GM19238 (cell line): ENCODE data around the gene MATK.
A peak's percentile ranks its signal among the peaks of the same experiment; 100 is the strongest.

Experiments used
- DNase-seq: peaks from one replicate; pipeline ENCODE4 v3.0.0; 2011; ENCODE audit warnings: low spot score; ENCODE audit not compliant: insufficient read length

Gene MATK, protein sequence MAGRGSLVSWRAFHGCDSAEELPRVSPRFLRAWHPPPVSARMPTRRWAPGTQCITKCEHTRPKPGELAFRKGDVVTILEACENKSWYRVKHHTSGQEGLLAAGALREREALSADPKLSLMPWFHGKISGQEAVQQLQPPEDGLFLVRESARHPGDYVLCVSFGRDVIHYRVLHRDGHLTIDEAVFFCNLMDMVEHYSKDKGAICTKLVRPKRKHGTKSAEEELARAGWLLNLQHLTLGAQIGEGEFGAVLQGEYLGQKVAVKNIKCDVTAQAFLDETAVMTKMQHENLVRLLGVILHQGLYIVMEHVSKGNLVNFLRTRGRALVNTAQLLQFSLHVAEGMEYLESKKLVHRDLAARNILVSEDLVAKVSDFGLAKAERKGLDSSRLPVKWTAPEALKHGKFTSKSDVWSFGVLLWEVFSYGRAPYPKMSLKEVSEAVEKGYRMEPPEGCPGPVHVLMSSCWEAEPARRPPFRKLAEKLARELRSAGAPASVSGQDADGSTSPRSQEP

DNA sequence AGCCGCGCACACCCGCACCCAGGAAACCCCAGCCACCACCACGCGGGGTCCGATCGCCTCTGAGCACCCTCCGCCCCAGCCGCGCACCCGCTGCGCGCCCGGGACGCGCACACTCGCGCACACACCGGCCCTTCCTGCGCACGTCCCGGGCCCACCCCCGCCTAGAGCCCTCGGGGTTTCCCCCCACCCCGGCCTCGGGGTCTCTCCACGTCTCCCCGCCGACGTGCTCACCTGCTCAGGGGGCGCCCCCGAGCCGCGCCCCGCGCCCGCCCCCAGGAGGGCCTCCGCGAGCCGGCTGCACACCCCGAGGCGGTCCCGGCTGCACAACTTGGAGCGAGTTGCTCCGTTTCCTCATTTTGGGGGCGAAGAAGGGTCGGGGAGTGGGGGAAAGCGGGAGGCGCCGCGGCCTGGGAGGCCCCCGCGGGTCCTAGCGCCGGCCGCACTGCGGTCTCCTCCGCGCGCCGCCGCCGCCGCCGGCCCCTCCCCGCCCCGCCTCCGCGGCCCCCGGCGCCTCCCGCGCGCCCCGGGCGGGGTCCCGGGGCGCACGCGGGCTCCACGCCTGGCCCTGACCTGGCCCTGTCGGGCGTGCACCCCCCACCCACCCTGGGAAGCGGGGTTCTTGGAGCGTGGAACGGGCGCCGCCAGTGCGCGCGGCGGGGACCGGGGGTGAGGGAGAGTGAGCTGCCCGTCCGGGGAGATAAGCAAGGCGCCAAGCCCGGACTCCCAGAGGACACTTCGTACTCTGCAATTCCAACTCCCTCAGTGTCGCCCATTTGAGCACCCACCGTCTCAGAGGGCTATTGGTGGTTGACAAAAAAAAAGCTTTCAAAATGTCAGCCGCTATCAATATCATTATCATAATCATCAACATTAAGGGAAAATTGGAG is at the start of gene MATK:
TSS of gene MATK (minus strand) at position 444 of the 887 bp plus-strand sequence. CDS start 1,246 bp downstream, outside the sequence.
- no peak for DNase-seq

DNA sequence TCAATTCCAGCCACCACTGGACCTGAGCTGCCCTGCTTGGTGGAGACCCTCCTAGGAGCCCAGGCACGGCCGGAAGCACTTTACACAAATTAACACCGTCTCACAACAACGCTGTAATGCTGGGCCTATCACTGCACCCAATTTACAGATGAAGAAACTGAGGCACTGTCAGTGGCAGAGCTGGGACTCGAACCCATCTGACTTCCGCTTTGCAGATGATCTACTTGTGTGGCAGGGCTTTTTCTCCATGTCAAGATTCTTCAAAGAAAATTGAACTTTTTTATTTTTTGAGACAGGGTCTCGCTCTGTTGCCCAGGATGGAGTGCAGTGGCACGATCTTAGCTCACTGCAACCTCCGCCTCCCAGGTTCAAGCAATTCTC is 48.9 kb upstream of the MATK start:
- DNase-seq, result no peak

DNA sequence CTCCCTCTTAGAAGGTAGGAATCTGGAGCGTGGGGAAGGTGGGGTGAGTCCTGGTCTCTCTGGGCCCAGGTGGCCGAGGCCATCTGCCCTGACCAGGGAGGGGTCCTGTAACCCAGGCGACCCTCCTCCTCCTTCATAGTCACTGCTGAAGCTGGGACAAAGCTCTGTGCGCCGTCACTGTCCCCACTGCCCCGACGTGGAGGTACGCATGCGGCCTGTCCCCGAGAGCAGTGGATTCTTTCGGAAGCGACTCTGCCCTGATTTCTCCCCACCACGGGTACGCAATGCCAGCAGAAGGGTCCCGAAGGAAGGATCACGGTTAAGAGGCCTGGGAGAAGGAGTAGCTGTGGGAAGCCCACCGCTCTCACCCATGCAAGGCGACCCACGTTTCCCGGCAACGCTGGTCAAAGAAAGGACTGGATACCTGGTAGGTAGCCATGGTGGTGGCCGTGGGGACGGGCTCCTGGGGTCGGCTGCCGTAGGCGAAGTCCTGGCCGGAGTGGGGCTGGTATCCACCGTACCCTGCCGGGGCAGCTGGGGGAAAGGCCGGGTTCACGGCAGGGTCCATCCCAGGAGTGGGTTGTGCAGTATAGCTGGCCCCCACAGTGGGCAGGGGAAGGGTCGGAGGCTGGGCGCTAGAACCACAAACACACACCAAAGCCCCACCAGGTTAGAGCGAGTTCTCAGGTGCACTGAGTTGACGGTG is 48.3 kb upstream of the MATK start:
- no peak for DNase-seq

DNA sequence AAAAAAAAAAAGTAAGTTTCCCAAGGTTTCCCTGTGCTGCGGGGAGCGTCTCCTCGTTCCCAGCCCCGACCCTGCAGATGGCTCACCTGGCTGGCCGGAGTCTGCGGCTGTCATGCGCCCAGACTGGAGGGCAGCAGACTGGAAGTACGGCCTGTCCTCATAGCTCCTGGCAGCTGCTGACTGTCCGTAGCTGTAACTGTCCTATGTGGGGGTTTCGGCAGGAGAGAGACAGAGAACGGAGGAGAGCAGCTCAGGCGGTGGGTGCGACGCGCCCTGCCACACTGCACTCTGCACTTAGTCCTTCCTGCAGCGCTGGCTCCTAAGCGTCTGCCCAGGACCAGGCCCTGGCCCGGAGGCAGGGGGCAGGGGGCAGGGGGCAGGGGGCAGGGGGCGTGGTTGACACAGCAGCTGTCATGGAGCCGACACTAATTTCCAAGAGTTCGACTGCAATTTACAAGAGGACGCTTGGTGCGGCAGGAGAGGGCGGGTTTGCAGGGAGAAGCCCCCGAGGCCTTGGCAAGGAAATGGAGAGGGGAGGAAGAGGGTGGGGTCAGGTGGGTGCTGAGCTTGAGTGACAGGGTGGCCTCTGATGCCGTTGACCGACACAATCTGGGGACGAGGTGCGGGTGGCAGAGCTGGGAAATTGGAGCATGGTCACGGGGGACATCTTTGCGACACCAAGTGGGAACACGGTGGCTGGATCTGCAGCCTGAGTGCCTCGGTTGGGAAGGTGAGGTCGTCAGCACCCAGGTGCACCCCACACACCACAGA is 47.6 kb upstream of the MATK start:
- no peak for DNase-seq

DNA sequence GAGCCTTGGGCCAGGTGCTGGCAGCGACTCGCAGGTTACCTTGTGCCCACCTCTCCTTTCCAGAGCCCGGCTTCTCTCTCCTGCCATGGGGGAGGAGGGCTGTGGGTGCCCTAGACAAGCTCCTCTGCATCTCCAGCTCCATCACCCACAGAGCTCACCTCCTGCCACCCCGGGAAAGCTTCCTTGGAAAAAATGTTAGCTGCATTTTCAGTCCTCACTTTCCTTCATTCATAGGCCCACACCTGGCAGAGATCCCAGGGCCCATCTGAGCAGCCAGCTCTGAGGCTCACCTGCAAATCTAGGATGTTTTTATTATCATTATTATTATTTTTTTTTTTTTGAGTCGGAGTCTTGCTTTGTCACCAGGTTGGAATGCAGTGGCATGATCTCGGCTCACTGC is 45.8 kb upstream of the MATK start:
- no peak for DNase-seq

DNA sequence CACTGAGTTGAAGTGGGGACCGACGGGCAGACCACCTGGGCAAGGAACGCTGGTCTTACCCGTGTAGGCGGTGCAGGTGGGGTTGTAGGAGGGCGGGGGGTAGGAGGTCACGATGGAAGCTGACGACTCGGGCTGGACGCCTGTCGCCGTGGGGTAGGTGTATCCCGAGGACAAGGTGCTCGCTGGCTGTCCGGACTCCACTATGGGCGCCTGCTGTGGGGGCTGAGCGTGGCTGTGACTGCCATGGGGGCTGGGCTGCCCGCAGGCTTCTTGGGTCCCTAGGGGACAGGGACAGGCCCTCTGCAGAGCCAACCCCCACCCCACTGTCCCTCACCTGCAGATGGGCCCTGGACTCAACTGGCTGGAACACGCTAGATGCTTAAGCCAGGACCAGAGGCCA is 45.4 kb upstream of the MATK start:
- DNase-seq, result no peak

DNA sequence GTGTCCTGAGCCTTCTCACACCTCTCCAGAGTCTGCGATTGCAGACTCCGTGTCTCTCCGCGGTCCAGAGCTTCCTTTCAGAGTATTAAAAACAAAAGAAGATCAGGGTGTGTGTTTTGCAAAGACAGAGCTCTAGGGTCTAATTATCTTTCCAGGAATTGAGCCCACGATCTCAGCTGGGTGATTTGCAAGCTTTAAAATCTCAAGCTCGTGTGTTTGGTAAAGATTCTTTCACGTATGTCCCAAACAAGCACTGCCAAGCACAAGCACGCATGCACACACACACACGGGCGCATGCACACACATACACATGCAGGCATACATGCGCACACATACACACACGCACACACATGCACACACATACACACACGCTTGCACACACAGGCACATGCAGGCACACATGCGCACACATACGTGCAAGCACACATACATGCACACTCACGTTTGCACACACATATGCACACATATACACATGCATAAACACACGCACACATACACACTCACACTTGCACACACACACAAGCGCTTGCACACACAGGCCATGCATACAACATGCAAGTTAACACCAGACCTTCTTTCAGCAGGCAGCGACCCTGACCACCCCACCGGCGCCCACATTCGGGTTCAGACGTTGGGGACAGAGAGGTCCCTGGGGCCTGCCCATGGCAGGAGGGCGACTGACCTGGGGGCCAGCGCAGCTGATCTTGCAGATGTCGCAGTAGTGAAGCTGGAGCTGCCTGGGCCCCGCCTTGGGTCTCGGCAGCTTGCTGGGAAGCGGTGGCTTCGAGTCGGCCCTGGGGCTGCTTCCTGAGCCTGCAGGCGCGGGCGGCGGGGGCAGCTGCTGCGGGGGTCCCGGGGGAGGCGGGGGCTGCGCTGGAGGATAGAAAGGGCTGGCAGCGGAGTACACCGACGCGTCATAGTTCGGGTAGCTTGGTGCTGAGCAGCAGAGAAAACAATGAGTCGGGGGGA is 44.7 kb upstream of the MATK start:
- DNase-seq, result no peak

DNA sequence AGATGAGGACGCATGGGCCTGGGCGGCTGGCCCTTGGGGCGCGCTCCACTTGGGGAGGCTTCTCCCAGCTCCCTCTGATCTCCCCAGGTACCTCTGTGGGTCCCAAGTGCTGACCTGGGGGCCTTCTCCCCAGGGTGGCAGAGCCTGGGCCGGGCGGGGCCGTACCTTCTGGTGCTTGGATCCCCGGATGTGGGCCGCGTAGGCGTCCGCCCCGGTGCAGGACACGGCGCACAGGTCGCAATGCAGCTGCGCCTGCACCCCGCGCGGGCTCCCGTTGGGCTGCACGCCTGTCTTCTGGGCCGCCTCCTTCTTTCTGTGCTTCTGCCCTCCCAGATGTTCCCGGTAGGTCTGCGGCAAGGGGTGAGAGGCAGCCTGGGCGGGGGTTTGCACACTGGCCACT is 41.1 kb upstream of the MATK start:
- DNase-seq, result no peak

DNA sequence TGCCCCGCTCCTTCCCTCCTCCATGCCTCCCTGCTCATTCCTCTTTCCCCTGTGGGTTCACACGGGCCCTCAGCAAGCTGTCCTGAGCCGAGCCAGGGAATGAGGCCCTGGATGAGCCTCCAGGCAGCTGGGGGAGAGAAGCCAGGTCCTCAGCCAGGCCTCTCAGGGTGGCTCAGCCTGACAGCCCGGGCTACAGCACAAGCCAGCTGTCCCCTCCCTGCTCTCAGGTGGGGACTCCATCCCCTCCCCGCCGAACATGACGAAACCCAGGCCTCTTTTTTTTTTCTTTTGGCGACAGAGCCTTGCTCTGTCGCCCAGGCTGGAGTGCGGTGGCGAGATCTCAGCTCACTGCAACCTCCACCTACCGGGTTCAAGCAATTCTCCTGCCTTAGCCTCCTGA is 40.0 kb upstream of the MATK start:
- no peak for DNase-seq

DNA sequence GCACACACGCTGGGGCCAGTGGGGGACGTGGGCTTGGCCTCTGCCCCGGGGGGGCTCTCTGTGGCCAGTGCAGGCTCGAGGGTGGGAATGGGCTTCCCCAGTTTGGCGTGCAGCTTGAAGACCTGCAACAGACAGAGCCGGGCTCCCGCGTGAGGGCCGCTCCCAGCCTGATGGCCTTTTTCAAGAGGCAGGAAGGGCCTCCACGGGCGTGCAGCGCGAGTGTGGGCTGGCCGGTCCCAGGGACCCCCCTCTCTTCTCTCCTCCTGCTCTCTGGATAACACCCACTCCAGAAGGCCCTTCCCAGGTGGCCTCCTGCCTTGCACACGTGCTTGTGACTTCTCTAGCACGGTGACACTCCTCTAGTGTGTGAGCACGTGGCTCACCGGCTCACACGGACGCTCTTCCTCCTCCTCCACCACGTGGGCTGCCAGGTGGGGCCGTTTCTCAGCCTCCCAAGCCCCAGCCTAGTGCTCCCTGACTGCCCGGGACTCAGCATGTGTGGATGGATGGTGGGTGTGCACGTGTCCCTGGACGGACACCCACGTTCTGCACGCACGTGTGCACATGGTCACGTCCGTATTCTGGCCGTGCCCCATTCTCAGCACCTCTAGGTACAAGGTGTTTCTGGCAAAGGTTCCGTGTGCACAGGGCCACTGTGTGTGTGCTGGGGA is 39.2 kb upstream of the MATK start:
- DNase-seq, result no peak

DNA sequence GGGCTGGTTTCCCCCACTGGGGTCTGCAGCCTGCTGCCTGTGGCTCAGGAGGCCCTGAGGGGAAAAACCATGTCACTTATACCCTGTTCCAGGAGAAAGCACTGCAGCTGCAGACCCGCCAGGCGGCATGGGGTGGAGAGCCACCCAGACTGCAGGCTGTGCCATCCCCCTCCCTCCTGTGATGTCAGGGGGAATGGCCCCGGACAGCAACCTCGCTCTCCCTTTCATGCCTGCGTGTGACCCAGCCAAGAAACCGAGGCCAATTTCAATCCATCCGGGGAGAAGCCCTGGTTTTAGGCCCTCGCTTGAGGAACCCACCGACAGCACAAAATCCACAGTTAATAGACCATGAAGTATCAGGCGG is 37.2 kb upstream of the MATK start:
- no peak for DNase-seq

DNA sequence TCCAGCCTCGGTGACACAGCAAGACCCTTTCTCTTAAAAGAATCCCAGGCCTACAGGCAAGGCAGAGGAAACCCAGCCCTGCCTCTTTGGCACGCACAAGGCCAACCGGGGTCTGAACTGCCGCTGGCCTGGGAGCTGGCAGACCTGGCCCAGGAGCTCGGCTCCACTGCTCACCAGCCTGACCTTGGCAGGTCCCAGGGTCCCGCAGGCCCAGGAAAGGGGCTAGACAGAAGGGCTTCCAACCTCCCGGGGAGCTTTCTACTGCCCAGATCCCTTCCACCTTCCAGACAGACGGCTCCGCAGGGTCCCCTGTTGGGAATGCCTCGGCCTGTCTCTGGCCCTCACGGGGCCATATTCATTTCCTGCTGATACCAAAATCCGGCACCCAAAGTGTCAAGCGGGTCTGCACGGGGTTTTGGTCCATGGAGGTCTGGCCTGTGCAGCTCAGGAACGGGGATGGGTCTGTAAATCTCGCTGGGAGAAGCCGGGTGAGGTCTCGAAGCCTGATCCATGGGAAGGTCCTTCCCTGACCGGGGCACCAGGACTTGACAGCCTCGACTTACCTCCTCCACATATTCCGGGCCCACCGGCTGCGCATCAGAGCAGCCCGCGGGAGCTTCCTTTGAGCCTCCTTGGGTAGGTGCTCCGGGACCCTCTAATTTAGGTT is 36.6 kb upstream of the MATK start:
- no peak for DNase-seq

DNA sequence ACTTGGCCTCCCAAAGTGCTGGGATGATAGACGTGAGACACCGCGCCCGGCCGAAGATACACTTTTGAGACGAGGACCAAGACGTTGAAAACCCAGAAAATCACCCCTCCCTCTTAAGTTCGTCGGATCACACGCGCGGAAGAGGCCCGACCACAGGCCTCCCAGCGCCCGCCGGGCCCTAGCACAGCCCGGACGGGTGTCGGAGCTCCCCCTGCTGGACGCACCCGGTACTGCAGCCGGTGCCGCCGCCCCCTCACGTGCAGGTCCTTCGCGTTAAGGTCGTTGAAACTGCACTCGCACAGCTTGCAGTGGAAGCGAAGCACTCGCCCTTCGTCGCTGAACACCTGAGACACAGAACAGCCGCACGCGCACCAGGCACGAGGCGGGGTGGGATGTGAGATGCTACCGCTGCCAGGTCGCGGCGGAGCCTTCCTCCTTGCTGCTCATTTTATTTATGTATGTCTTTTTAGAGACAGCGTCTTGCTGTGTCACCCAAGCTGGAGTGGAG is 35.7 kb upstream of the MATK start:
- peak; percentile 86 for DNase-seq

DNA sequence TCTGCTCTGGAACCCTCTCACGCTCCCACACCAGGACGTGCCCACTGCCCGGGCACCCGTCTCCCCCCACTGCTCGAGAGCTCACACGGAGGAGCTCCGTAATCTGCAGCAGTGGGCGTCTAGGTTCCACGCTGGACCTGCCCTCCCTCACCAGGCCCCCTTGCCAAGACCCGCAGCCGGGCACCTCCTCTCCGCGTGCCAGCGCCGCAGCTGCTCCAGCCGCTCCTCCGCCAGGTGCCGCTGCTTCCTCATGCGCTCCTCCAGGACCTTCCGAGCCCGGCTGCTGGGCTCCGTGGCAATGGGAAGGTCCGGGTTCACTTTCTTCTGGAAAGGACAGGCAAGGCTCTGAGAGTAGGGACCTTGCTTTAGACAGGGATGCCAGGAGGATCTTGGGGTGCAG is 35.0 kb upstream of the MATK start:
- no peak for DNase-seq

DNA sequence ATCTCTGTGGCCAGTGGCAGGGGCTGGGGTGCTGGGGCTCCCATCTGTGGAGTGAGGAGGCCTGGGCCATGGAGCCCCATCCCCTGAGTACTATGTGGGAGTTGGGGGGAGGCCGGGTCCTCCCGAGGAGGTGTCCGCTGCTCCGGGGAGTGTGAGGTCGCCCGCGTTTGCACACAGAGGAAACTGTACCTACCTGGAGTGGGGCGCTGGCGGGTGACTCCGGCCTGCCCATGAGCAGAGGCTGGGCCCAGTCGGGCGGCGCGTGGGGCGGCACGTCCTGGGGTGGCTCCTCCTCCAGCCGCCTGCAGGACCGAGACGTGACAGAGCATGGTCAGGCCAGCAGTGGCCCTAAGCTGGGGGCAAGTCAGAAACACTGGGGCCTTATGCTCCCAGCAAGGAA is 33.8 kb upstream of the MATK start:
- no peak for DNase-seq

DNA sequence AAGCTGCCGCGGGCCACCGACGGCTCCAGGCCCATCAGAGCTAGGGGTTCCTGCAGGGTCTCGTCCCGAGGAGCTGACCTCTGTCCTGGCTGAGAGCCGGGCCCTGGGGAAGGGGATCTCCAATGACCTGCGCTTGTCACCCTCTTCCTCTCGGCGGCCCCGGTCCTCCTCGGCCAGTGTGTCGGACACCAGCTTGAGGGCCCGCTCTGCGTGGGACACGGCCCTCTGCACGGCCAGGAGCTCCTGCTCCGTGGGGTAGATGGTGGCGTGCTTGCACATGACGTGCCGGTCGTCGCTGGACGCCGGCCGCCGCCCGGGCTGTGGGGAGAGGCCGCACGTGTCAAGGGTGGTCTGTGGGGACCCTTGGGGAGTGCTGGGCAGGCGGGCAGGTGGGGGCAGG is 32.7 kb upstream of the MATK start:
- no peak for DNase-seq

DNA sequence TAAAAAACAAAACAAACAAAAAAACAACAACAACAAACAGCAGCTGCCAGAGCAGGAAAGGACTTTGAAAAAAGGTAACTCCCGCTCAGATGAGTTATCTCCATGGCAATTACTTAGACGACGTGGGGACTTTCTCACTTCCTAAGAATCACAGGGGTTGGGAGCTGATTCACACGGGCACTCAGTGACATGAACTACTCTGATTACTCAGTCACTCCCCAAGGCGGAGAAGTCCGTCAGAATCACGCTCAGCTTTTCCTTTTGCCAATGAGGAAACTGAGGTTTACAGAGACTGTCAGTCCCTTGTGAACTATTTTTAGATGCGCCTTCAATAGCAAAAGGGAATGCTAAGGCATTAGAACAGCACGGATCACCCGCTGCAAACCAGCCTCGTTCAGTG is 32.3 kb upstream of the MATK start:
- no peak for DNase-seq

DNA sequence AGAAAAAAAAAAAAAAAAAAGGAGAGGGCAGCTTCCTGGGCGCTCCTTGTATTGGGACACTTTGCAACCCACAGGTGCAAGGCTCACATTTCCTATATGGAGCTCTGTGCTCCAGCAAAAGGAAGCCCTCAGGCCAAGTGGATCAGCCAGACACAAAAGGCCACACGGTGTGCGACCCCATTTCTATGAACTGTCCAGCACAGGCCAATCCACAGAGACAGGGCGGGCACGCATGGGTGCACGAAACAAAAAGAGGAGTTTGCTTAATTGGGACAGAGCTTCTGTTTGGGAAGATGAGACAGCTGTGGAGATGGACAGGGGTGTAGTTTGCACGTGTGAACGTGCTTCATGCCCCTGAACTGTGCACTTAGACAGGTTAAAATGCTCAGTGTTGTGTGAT is 31.6 kb upstream of the MATK start:
- DNase-seq, result no peak
